ENCODE results near the gene RERE.

DNA sequence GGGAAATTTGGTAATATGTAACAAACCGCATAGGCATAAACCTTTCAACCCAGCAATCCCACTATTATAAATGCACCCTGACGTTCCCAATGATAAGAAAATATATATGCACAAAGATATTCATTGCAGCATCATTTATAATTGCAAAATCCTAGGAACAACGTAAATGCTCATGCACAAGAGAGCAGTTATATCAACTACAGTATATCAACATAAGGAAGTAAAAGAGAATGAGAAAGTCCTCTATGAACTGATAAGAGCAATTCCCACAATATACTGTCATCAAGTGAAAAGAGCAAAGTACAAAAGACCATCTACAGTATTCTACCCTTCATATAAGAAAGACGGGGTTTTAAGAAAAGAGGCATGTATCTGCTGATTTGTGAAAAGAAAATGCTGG lies 269.6 kb downstream of the RERE start:
- TF ChIP-seq, protein P1, sequence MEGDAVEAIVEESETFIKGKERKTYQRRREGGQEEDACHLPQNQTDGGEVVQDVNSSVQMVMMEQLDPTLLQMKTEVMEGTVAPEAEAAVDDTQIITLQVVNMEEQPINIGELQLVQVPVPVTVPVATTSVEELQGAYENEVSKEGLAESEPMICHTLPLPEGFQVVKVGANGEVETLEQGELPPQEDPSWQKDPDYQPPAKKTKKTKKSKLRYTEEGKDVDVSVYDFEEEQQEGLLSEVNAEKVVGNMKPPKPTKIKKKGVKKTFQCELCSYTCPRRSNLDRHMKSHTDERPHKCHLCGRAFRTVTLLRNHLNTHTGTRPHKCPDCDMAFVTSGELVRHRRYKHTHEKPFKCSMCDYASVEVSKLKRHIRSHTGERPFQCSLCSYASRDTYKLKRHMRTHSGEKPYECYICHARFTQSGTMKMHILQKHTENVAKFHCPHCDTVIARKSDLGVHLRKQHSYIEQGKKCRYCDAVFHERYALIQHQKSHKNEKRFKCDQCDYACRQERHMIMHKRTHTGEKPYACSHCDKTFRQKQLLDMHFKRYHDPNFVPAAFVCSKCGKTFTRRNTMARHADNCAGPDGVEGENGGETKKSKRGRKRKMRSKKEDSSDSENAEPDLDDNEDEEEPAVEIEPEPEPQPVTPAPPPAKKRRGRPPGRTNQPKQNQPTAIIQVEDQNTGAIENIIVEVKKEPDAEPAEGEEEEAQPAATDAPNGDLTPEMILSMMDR (IDR thresholded peaks at IDR 0.05), result no peak
- no peak for TF ChIP-seq SMC3 (IDR thresholded peaks at IDR 0.05; ENCODE audit: low read depth, low read length)
- no peak for TF ChIP-seq POLR2AphosphoS5 (IDR thresholded peaks at IDR 0.05; ENCODE audit: low read depth, low read length)
- TF ChIP-seq, protein P2, sequence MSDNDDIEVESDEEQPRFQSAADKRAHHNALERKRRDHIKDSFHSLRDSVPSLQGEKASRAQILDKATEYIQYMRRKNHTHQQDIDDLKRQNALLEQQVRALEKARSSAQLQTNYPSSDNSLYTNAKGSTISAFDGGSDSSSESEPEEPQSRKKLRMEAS (IDR thresholded peaks at IDR 0.05; ENCODE audit: low read depth), result no peak
- TF ChIP-seq ELF1 (IDR thresholded peaks at IDR 0.05), result no peak
- TF ChIP-seq EP300 (IDR thresholded peaks at IDR 0.05; ENCODE audit: borderline replicate concordance in 1 of 2, low read depth in 1 of 2, low read length in 1 of 2), result no peak
- TF ChIP-seq RFX5 (IDR thresholded peaks at IDR 0.05; ENCODE audit: low read length), result no peak
- no peak for TF ChIP-seq EZH2phosphoT487 (IDR thresholded peaks at IDR 0.05; ENCODE audit: borderline replicate concordance, low read depth)
- no peak for TF ChIP-seq JUND (IDR thresholded peaks at IDR 0.05)
- TF ChIP-seq MXI1 (IDR thresholded peaks at IDR 0.05; ENCODE audit: low read depth, low read length), result no peak

All from SK-N-SH (cell line).